Measurements from ENCODE around the gene KIRREL3. TPM values are rescaled to one million over a fixed set of nuclear protein-coding genes. Genes with fewer than 3 reads are reported as not detected.

KIRREL3 gene
- total and polyA plus RNA-seq, 2 of the 4 experiments (the other 2 are of a cell fraction): 10.9 to 15.9 TPM

DNA sequence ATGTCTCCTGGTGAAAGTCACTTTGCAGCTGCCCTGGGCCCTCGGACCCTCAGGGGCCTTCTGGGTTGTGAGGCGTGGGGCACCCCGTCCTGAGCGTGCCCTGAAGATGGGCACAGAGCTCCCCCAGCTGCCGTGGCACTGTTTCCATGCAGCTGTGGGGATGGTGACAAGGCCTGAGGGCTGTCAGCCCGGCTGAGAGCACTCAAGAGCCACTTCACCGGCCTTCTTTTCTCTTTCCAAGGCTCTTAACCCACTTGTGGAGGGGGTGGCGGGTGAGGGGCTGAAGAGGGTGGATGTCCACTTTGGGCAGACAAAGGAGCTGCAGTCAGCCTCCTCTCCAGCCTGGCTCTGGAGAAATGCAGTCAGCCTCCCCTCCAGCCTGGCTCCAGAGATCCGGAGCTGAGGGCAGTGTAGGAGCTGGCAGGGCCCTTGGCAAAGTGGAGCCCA lies 405.6 kb downstream of the KIRREL3 start:
- no peaks in the 10 kb centered on the region for H3K9me3 ChIP-seq (ENCODE audit: control insufficient read depth, insufficient read depth, low read length)
- H2BK15ac ChIP-seq (ENCODE audit: low read depth, low read length): no peak overlapping the region
- H3K4me2 ChIP-seq (ENCODE audit: low read depth, low read length): no peak overlapping the region
- no peak for TF ChIP-seq CHD1 (IDR thresholded peaks at IDR 0.05; ENCODE audit: low read depth, low read length)
- TF ChIP-seq MAFK (IDR thresholded peaks at IDR 0.05; ENCODE audit: low read depth, low read length): no peak
- TF ChIP-seq, protein P1, sequence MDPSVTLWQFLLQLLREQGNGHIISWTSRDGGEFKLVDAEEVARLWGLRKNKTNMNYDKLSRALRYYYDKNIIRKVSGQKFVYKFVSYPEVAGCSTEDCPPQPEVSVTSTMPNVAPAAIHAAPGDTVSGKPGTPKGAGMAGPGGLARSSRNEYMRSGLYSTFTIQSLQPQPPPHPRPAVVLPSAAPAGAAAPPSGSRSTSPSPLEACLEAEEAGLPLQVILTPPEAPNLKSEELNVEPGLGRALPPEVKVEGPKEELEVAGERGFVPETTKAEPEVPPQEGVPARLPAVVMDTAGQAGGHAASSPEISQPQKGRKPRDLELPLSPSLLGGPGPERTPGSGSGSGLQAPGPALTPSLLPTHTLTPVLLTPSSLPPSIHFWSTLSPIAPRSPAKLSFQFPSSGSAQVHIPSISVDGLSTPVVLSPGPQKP (IDR thresholded peaks at IDR 0.05; ENCODE audit: borderline replicate concordance, low read depth, low read length): no peak
- TF ChIP-seq RFX5 (IDR thresholded peaks at IDR 0.05; ENCODE audit: low read depth, low read length): no peak
- TF ChIP-seq SMC3 (IDR thresholded peaks at IDR 0.05; ENCODE audit: low read depth, low read length): no peak
- no peak for TF ChIP-seq USF2 (IDR thresholded peaks at IDR 0.05; ENCODE audit: low read depth, low read length)
- no peak for TF ChIP-seq RCOR1 (IDR thresholded peaks at IDR 0.05; ENCODE audit: insufficient replicate concordance, low read length)
- no peak for TF ChIP-seq BHLHE40 (IDR thresholded peaks at IDR 0.05; ENCODE audit: low read depth, low read length)
- TF ChIP-seq MAZ (IDR thresholded peaks at IDR 0.05; ENCODE audit: borderline replicate concordance, low read depth, low read length): no peak
- TF ChIP-seq CEBPB (IDR thresholded peaks at IDR 0.05; ENCODE audit: low read depth, low read length): no peak
- TF ChIP-seq POLR2A (IDR thresholded peaks at IDR 0.05; ENCODE audit: low read depth, low read length): no peak
- TF ChIP-seq FOS (IDR thresholded peaks at IDR 0.05; ENCODE audit: low read depth, low read length): no peak
- TF ChIP-seq NFE2L2 (IDR thresholded peaks at IDR 0.05; ENCODE audit: low read depth, low read length): no peak
- no peak for TF ChIP-seq RAD21 (IDR thresholded peaks at IDR 0.05; ENCODE audit: low read length)
- H4K91ac ChIP-seq (ENCODE audit: insufficient read depth, low read depth, low read length): no peak overlapping the region
- no peak overlapping the region for H2AK5ac ChIP-seq (ENCODE audit: low read depth, low read length)
- H3K4ac ChIP-seq (ENCODE audit: low read depth, low read length): no peak overlapping the region
- H2BK120ac ChIP-seq (ENCODE audit: low read depth, low read length): no peak overlapping the region
- POLR2A ChIA-PET (ENCODE audit: unreplicated experiment): no interaction called here
- intact Hi-C loops (cut with micrococcal nuclease): no loop called here
- 0 out of 2 replicates have a peak, but pooled peaks cover 3% of the 10 kb centered on the region for H3K9me1 ChIP-seq (ENCODE audit: insufficient read depth, low read length)
- no peak overlapping the region for H3K9ac ChIP-seq (ENCODE audit: low read depth, low read length)
- dilution Hi-C loops (cut with HindIII; ENCODE audit: low sequenced_read_pairs, unreplicated experiment): no loop called here
- H2AFZ ChIP-seq (replicated peaks; ENCODE audit: low read length, poor library complexity): no peak overlapping the region
- no peaks in the 10 kb centered on the region for H3K27me3 ChIP-seq (ENCODE audit: control insufficient read depth, insufficient read depth, low read length)
- H4K5ac ChIP-seq (ENCODE audit: low read depth, low read length): no peak overlapping the region
- ATAC-seq (ENCODE audit: low read depth) (no peak), DNase-seq (no peak)
- H3K23ac ChIP-seq (ENCODE audit: low read depth, low read length): no peak overlapping the region
- CTCF ChIA-PET: no interaction called here
- H3K36me3 ChIP-seq (ENCODE audit: control insufficient read depth, insufficient read depth, low read length): no peaks in the 10 kb centered on the region
- no peak overlapping the region for H3K18ac ChIP-seq (ENCODE audit: low read depth, low read length)
- in situ Hi-C loops (cut with MboI; ENCODE audit: low sequenced_read_pairs): no loop called here
- H3K56ac ChIP-seq (ENCODE audit: extremely low read depth, insufficient read depth, low read length): no peak overlapping the region
- H3K14ac ChIP-seq (replicated peaks; ENCODE audit: low read depth, low read length): no peak overlapping the region
- no peaks in the 10 kb centered on the region for H4K20me1 ChIP-seq (ENCODE audit: insufficient read depth, low read length)
- no peaks in the 10 kb centered on the region for H3K4me1 ChIP-seq (ENCODE audit: control insufficient read depth, insufficient read depth, low read length)
- no peak overlapping the region for H2BK5ac ChIP-seq (ENCODE audit: low read depth, low read length, poor library complexity, severe bottlenecking)
- H3K79me1 ChIP-seq (ENCODE audit: low read depth in 1 of 2, low read length in 2 of 2): no peaks in the 10 kb centered on the region; a peak in 2 of 4 replicates
- 60% methylated on average over 5 of the region's 9 CpGs; no CpG with 5 or more reads in 1 of the 2 experiments for WGBS, 2 experiments (ENCODE audit: extremely low coverage in 2 of 2, insufficient read length in 1 of 2)
- no peak overlapping the region for H2AK9ac ChIP-seq (replicated peaks; ENCODE audit: low read depth, low read length, poor library complexity)
- no peak overlapping the region for H2BK20ac ChIP-seq (ENCODE audit: low read depth, low read length)
- H3K27ac ChIP-seq (ENCODE audit: insufficient read depth, low read length): no peak overlapping the region
- no peak overlapping the region for H4K8ac ChIP-seq (ENCODE audit: low read depth in 2 of 2, low read length in 2 of 2)
- BruUV-seq (replicated peaks): no TSS peak
- H3K4me3 ChIP-seq (ENCODE audit: insufficient read depth, low read depth, low read length): no peak overlapping the region

Measured in IMR-90 (cell line).